Omental fat pad (tissue), 4 donors: Measurements from ENCODE around the gene IRX4. TPM values are rescaled to one million over a fixed set of nuclear protein-coding genes. Genes with fewer than 3 reads are reported as not detected.
"Not testable (repeated sequence)": the region's sequence is repeated elsewhere in the genome, so short reads cannot be mapped to it uniquely, and the experiment has no call there.

ENCODE experiments used
- ATAC-seq: fragments of 150-250 bp; one replicate; pipeline ENCODE4 v1.9.1; 2016; ENCODE audit warnings: mild to moderate bottlenecking, moderate library complexity; ENCODE audit not compliant: low FRiP score
- DNase-seq: peaks from one replicate; pipeline ENCODE4 v3.0.0-alpha.2; 2019; ENCODE audit warnings: low spot score
- CTCF ChIP-seq, 3 donors: fragments of 450-650 bp; IDR thresholded peaks; one replicate each; pipeline ENCODE4 v1.5.1; 2016 to 2017; ENCODE audit warnings: antibody characterized with exemption in 3 of 3, mild to moderate bottlenecking in 3 of 3, moderate library complexity in 2 of 3
- total RNA-seq, 4 donors: library from RNA; depleted of rRNA; stranded (reverse); fragments of >200 nt; gene quantifications; one replicate each; pipeline ENCODE4 v1.1.0, GENCODE V29; 2016

The IRX4 gene
- total RNA-seq, 4 donors from 2014 or later: not detected

- ATAC-seq (no peak), DNase-seq (no peak)
- no peak for TF ChIP-seq CTCF (IDR thresholded peaks at IDR 0.05)
These were observed 32.2 kb downstream of the IRX4 start for GRCh38 chr5:1850324-1851154.

- no peak for TF ChIP-seq CTCF (IDR thresholded peaks at IDR 0.05)
- ATAC-seq: no peak
- no peak for DNase-seq
These were observed 35.1 kb downstream of the IRX4 start for GRCh38 chr5:1847611-1848010.

- no peak for TF ChIP-seq CTCF (IDR thresholded peaks at IDR 0.05)
- ATAC-seq (no peak), DNase-seq (no peak)
These were observed 35.7 kb downstream of the IRX4 start for GRCh38 chr5:1847056-1847455.

- DNase-seq (no peak), ATAC-seq (no peak)
- no peak for TF ChIP-seq CTCF (IDR thresholded peaks at IDR 0.05)
These were observed 36.1 kb downstream of the IRX4 start for GRCh38 chr5:1846583-1846982.

- no peak for ATAC-seq
- no peak for TF ChIP-seq CTCF (IDR thresholded peaks at IDR 0.05)
These were observed 37.0 kb downstream of the IRX4 start for GRCh38 chr5:1845696-1846095.

GRCh38 chr5:1844708-1845436 is 37.9 kb downstream of the IRX4 start:
- DNase-seq (no peak), ATAC-seq (no peak)
- TF ChIP-seq CTCF (IDR thresholded peaks at IDR 0.05): no peak

More at GRCh38 chr5:1845696-1846095, 37.0 kb downstream of the IRX4 start:
- DNase-seq: no peak

GRCh38 chr5:1843761-1844160 is 39.0 kb downstream of the IRX4 start:
- DNase-seq, ATAC-seq: not testable (repeated sequence)
